GM23338 (cell line): Measurements from ENCODE around the gene LPIN1. TPM values are rescaled to one million over a fixed set of nuclear protein-coding genes. Genes with fewer than 3 reads are reported as not detected.

Experiments used
- ATAC-seq: fragments of 200-7000 bp; cut with Tn5 transposase; 3 replicates; pipeline ENCODE4 v1.9.1; 2020
- DNase-seq: peaks from one replicate; pipeline ENCODE4 v3.0.0-alpha.2; 2015; ENCODE audit warnings: low spot score
- H2AFZ ChIP-seq: fragments of 200-600 bp; sonication (generic); 2 replicates; pipeline ENCODE4 v1.8.0; 2016; ENCODE audit warnings: antibody characterized with exemption, mild to moderate bottlenecking, moderate library complexity
- H3F3A ChIP-seq: fragments of 200-600 bp; sonication (generic); replicated peaks from 2 replicates; pipeline ENCODE4 v1.8.0; 2017; ENCODE audit warnings: antibody characterized with exemption, mixed run types, low read depth
- H3K27ac ChIP-seq: fragments of 200-600 bp; sonication (generic); 2 replicates; pipeline ENCODE4 v1.6.1; 2016; ENCODE audit warnings: low read depth
- H3K27me3 ChIP-seq: fragments of 200-600 bp; sonication (generic); 2 replicates; pipeline ENCODE4 v1.8.0; 2016; ENCODE audit warnings: mild to moderate bottlenecking, mixed run types, moderate library complexity; ENCODE audit not compliant: insufficient read depth
- H3K36me3 ChIP-seq: fragments of 200-600 bp; sonication (generic); 2 replicates; pipeline ENCODE4 v1.8.0; 2016; ENCODE audit warnings: mild to moderate bottlenecking; ENCODE audit not compliant: insufficient read depth
- H3K4me1 ChIP-seq: fragments of 200-600 bp; sonication (generic); 2 replicates; pipeline ENCODE4 v1.8.0; 2016; ENCODE audit warnings: mild to moderate bottlenecking, moderate library complexity; ENCODE audit not compliant: insufficient read depth
- H3K4me2 ChIP-seq: fragments of 200-600 bp; sonication (generic); 2 replicates; pipeline ENCODE4 v1.7.1; 2017; ENCODE audit warnings: mixed run types
- H3K4me3 ChIP-seq: fragments of 200-600 bp; sonication (generic); 2 replicates; pipeline ENCODE4 v1.6.1; 2016; ENCODE audit warnings: mixed run types
- H3K79me2 ChIP-seq: fragments of 200-600 bp; sonication (generic); replicated peaks from 2 replicates; pipeline ENCODE4 v1.8.0; 2017; ENCODE audit warnings: mild to moderate bottlenecking; ENCODE audit not compliant: insufficient read depth
- H3K9me2 ChIP-seq: fragments of 200-600 bp; sonication (generic); 2 replicates; pipeline ENCODE4 v1.8.0; 2017; ENCODE audit not compliant: insufficient read depth
- H4K20me1 ChIP-seq: fragments of 200-600 bp; sonication (generic); replicated peaks from 2 replicates; pipeline ENCODE4 v1.8.0; 2017; ENCODE audit warnings: mild to moderate bottlenecking; ENCODE audit not compliant: insufficient read depth
- H3K27ac Mint-ChIP-seq: 2 replicates; pipeline ENCODE4 v1.8.0; 2020; ENCODE audit warnings: inconsistent platforms, mild to moderate bottlenecking, moderate library complexity, mixed read lengths
- H3K27me3 Mint-ChIP-seq: 3 replicates; pipeline ENCODE4 v1.8.0; 2022; ENCODE audit warnings: low read depth, mild to moderate bottlenecking, moderate library complexity, mixed read lengths, inconsistent platforms; ENCODE audit not compliant: insufficient read depth, poor library complexity
- H3K36me3 Mint-ChIP-seq: 3 replicates; pipeline ENCODE4 v1.8.0; 2021; ENCODE audit warnings: low read depth, mild to moderate bottlenecking, inconsistent platforms, moderate library complexity, mixed read lengths
- H3K4me1 Mint-ChIP-seq: 3 replicates; pipeline ENCODE4 v1.8.0; 2020; ENCODE audit warnings: mild to moderate bottlenecking, inconsistent platforms, mixed read lengths
- H3K4me3 Mint-ChIP-seq: 3 replicates; pipeline ENCODE4 v1.8.0; 2021; ENCODE audit warnings: moderate library complexity, mild to moderate bottlenecking, inconsistent platforms, mixed read lengths
- H3K9me3 Mint-ChIP-seq: 3 replicates; pipeline ENCODE4 v1.8.0; 2020; ENCODE audit warnings: moderate library complexity, mild to moderate bottlenecking, inconsistent platforms, mixed read lengths
- CREB1 ChIP-seq: fragments of 250-450 bp; sonication (Bioruptor Pico); IDR thresholded peaks from 2 replicates; pipeline ENCODE4 v1.5.0; 2020; ENCODE audit warnings: low read depth, mild to moderate bottlenecking, moderate library complexity
- NANOG ChIP-seq: IDR thresholded peaks from 2 replicates; pipeline ENCODE4 v1.6.1; 2016; ENCODE audit warnings: antibody characterized with exemption, borderline replicate concordance
- REST ChIP-seq: IDR thresholded peaks from one replicate; pipeline ENCODE4 v1.6.1; 2018; ENCODE audit warnings: antibody characterized with exemption; ENCODE audit not compliant: unreplicated experiment
- STAT1 ChIP-seq: IDR thresholded peaks from one replicate; pipeline ENCODE4 v1.6.1; 2016; ENCODE audit warnings: antibody characterized with exemption; ENCODE audit not compliant: unreplicated experiment
- ZNF331 ChIP-seq: fragments of 250-450 bp; sonication (Bioruptor Pico); IDR thresholded peaks from 2 replicates; pipeline ENCODE4 v1.5.0; 2020; ENCODE audit warnings: low read depth, mild to moderate bottlenecking, moderate library complexity
- ZNF462 ChIP-seq: fragments of 250-450 bp; sonication (Bioruptor Pico); IDR thresholded peaks from 2 replicates; pipeline ENCODE4 v1.5.0; 2020; ENCODE audit warnings: mild to moderate bottlenecking, moderate library complexity
- polyA plus RNA-seq: library from polyadenylated mRNA; unstranded; fragments of >200 nt; fragmentation: Nextera tagmentation; extraction: Ambion mirVana; gene quantifications from 2 replicates; pipeline ENCODE4 v1.2.1, GENCODE V29; 2016
- total RNA-seq: library from RNA; depleted of rRNA; stranded (reverse); fragments of >200 nt; shearing (Covaris generic); gene quantifications from 2 replicates; pipeline ENCODE4 v1.2.3, GENCODE V29; 2014

Gene LPIN1
- total and polyA plus RNA-seq, 2 experiments from 2014 or later = 4.4 to 9.5 TPM

GRCh38 chr2:11796190-11797171, 50.0 kb downstream of the LPIN1 start:
- peaks cover 2% of the 10 kb centered on the region for H3K27me3 Mint-ChIP-seq
- no peaks in the 10 kb centered on the region for H3K9me2 ChIP-seq
- H3K4me3 ChIP-seq = no peak overlapping the region
- H3K27ac ChIP-seq = no peak overlapping the region
- no peaks in the 10 kb centered on the region for H3F3A ChIP-seq
- H3K4me1 ChIP-seq = no peaks in the 10 kb centered on the region
- H3K9me3 Mint-ChIP-seq = no peaks in the 10 kb centered on the region
- no peak for TF ChIP-seq CREB1
- TF ChIP-seq REST = no peak
- TF ChIP-seq STAT1 = no peak
- TF ChIP-seq ZNF462 = no peak
- TF ChIP-seq NANOG = no peak
- no peak for TF ChIP-seq ZNF331 (CRISPR knock-in tag)
- no peak for DNase-seq
- no peak for ATAC-seq
- no peak overlapping the region for H3K27ac Mint-ChIP-seq
- H3K27me3 ChIP-seq = no peaks in the 10 kb centered on the region
- H3K36me3 Mint-ChIP-seq = peaks cover 18% of the 10 kb centered on the region
- H3K4me2 ChIP-seq = no peak overlapping the region
- H3K4me3 Mint-ChIP-seq = no peak overlapping the region
- no peak overlapping the region for H2AFZ ChIP-seq
- H4K20me1 ChIP-seq = no peaks in the 10 kb centered on the region
- H3K4me1 Mint-ChIP-seq = no peaks in the 10 kb centered on the region
- no peaks in the 10 kb centered on the region for H3K79me2 ChIP-seq
- no peaks in the 10 kb centered on the region for H3K36me3 ChIP-seq
